SK-N-DZ (cell line): ENCODE data around the gene PGRMC2.
"Not testable (repeated sequence)": the region's sequence is repeated elsewhere in the genome, so short reads cannot be mapped to it uniquely, and the experiment has no call there.

Experiments
- DNase-seq: peaks from one replicate; pipeline ENCODE4 v3.0.0-alpha.2; 2015; ENCODE audit warnings: low spot score

Gene PGRMC2

GRCh38 chr4:128268970-128269369 is 18.6 kb downstream of the PGRMC2 start:
- DNase-seq = no peak

DNA sequence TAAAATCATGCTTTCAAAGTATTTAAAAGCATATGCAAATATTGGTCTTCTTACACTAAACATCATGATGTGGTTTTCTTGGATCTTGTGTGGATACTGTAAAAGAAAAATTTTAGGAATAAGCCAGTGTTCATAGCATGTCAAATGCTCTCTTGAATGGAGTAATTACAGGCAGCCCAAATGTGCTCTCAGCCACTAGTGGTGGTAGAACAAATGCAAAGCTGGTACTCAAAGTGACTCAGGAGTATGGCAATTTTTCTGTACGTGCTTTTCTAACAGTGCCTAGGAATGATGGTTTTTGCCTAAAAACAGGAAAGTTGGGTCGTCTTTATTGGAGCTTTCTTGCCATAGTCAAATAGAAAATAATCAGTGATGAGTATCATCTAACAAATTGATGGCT is 19.9 kb downstream of the PGRMC2 start:
- no peak for DNase-seq

DNA sequence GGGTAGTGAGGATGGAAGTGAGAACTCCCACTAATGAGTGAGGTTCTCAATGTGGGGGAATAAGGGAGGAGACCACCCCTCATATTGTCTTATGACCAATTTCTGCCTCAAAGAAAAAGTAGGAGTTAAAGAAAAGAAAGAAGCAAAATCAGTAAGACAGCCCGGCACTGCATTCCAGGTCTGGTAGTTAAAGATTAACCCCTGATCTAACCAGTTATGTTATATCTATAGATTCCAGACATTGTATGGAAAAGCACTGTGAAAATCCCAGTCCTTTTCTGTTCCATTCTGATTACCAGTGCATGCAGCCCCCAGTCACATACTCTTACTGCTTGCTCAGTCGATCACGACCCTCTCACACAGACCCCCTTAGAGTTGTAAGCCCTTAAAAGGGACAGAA is 20.4 kb downstream of the PGRMC2 start:
- DNase-seq = not testable (repeated sequence)

DNA sequence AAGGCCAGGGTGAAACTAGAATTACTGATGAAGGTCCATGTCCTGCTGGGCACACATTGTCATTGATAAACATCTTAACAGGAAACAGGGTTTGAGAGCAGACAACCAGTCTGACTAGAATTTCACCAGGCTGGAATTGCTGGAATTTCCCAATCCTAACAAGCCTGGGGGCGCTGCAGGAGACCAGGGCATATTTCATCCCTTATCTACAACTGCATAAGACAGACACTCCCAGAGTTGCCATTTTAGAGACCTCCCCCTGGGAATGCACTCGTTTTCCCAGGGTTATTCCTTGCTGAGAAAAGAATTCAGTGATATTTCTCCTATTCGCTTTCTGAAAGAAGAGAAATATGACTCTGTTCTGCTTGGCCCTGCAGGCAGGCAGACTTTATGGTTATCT is 22.1 kb downstream of the PGRMC2 start:
- not testable (repeated sequence) for DNase-seq

- not testable (repeated sequence) for DNase-seq
Measured at GRCh38 chr4:128259889-128260288, 27.7 kb downstream of the PGRMC2 start.

GRCh38 chr4:128258166-128258565 is 29.4 kb downstream of the PGRMC2 start:
- not testable (repeated sequence) for DNase-seq

- DNase-seq = no peak
Measured at GRCh38 chr4:128256539-128256938, 31.1 kb downstream of the PGRMC2 start.

DNA sequence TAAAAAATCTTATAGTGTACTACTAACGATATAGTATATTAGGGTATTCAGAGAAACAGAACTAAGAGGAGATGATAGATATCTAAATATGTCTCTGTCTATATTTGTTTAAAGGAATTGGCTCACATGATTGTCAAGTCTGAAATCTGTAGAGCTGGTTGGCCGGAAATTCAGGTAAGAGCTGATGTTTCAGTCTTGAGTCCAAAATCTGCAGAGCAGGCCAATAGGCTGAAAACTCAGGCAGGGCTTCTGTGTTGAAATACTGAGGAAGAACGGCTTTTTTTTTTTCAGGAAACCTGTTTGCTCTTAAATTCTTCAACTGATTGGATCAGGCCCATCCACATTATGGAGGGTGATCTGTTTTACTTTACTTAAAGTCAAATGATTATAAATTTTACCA is 31.7 kb downstream of the PGRMC2 start:
- DNase-seq = no peak

- no peak for DNase-seq
Measured at GRCh38 chr4:128249787-128250668, 37.6 kb downstream of the PGRMC2 start.

- DNase-seq = no peak
Measured at GRCh38 chr4:128247906-128248305, 39.7 kb downstream of the PGRMC2 start.

- not testable (repeated sequence) for DNase-seq
Measured at GRCh38 chr4:128245391-128245790, 42.2 kb downstream of the PGRMC2 start.

DNA sequence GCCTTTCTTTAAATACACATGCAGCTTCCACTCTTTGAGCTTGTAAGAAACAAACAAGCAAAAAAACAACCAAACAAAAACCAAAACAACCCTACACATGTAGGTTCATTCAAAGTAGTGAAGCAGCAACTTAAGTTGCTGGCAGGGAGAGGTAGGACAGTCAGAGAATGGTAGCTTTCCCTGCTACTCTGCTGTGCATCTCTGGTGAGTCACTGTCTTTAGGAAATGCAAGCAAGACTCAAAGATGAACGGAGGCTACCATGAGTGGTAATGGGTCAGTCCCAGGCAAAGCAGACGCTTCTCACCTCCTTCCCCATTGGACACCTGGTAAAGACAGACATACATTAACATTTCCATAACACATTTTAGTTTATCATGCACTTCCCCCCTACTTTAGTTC is 43.2 kb downstream of the PGRMC2 start:
- DNase-seq = no peak

DNA sequence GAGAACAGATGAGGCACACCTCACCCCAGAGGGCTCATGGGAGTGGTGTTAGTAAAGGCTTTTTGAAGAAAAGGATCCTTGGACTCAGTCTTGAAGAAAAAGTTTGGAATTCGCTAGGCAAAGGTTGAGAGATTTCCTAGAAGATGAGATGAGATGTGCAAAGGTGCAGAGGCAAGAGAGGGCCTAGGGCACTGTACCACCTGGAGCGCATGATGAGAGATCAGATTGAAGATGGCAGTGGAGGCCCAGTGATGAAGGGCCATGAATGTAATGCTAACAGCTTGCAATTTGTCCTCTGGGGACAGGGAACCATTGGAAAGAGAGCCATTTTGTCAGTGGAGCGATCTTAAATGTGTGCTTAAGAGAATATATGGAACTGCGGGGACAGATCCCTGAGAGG is 45.0 kb downstream of the PGRMC2 start:
- DNase-seq = no peak

DNA sequence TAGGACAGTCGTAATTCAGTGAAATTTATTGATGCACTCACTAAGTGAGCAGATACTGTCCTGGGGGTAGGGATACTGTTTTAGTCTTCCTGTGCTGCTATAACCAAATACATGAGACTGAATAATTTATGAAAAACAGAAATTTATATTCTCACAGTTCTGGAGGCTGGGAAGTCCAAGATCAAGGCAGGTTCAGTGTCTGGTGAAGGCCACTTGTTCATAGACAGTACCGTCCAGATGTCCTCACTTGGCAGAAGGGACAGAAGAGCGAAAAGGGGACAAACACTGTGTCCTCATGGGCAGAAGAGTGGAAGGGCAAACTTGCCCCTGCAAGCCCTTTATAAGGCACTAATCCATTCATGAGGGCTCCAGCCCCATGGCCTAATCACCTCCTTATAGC is 45.6 kb downstream of the PGRMC2 start:
- no peak for DNase-seq

DNA sequence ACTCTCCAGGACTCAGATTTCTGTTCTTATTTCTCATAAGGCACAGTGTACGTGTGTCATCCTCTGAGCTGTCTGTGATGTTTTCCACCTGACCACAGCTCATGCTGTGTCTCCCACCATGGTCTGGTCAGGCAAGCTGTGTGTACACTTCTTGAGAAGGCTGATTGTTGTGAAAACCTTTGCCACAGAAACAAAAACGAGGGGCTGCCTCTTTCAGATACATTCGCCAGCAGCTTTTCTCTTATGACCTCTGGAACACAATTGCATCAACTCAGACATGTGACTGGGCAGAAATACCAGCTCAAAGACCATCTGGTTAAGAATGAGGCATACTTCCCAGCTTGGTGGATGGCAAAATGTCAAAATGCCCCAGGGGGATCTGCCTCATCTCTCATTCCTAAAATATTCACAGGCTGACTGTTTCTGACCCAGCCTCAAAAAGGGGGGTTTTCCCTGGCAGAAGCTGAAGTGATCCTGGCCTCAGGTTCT is 46.1 kb downstream of the PGRMC2 start:
- DNase-seq = no peak

DNA sequence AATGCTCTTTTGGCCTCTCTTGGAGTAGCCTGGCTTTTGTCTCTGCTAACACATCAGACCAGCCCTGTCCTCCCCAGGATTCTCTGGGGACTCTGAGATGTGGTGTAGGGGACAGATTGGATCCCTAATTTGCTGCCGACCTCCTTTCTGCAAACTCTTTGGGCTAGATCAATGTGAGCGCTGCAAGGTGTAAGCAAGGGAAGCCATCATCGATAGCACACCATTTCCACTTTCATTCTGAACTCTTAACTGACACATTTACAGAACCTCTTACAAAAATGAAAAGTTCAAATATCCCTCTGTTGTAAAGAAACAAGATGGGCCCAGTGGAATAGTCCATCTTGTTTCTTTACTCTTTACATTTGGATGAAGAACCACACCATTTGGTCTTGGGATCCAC is 46.6 kb downstream of the PGRMC2 start:
- no peak for DNase-seq

DNA sequence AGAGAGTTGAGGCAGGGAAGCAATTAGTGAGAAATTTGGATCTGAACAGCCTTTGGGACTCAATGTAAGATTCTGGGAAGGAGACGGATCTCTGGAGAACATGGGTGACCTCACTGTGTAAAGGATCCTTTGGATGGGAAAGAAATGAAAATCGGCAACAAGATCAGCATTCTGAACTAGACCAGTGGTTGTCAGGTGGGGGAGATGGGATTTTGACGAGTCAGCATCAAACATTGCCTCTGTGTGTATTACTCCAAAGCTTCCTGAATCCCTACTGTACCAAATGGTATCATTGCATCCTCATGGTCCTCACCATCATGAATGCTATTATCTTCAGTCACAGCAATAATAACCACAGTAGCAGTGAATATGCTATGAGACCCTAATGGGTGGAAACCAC is 52.8 kb downstream of the PGRMC2 start:
- DNase-seq = no peak

DNA sequence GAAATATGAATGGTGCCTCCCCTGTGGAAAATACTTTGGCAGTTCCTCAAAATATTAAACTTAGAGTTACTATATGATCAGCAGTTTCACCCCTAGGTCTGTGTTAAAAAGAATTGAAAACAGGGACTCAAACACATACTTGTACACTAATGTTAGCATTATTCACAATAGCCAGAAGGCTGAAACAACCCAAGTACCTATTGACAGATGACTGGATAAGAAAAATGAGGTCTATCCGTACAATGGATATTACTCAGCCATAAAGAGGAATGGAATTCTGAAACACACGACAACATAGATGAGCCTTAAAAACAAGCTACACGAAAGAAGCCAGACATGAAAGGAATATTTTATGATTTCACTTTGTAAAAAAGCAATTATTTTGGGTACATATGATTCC is 54.9 kb downstream of the PGRMC2 start:
- DNase-seq = no peak

- DNase-seq = peak; percentile 29
Measured at GRCh38 chr4:128228845-128229795, 58.5 kb downstream of the PGRMC2 start.

GRCh38 chr4:128227991-128228571 is 59.5 kb downstream of the PGRMC2 start:
- DNase-seq = no peak

DNA sequence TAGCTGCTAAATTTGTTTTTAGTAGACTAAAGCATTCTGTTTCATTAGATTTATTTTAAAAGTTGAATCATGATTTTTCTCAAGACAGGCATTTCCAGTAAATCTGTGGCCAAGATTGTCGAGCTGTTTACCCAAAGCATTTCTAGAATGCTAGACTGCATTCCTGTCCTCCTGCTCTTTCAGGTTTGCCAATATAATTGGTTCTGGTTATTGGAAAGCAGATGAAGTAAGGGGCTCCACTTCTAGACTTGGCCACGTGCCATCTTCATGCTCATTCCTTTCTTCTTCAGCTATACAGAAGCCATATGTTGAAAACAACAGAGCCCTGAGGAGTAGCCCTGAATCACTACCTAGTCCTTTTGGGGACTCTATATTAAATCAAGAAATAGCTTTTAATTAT is 62.5 kb downstream of the PGRMC2 start:
- DNase-seq = no peak

DNA sequence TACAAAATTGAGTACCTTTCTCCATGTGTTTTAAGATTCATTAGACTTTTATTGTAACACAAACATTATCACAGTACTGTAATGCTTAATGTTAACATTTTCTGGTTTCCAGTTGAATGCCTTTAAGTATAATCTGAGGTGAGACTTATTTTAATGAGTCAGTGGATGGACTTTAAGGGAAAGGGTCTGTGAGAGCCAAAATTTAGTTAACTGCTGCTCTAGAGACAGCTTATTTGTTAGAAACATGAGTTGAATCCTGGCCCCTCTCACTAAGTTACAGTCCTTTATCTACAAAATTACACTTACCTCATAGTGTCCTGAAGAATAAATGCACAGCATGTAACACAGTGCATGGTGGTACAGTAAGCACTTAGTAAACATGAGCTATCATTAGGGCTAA is 66.0 kb downstream of the PGRMC2 start:
- no peak for DNase-seq
